CD4-positive, alpha-beta T cell (primary cell): ENCODE measurements around the gene OGDHL. TPM values are rescaled to one million over a fixed set of nuclear protein-coding genes. Genes with fewer than 3 reads are reported as not detected.
"Not testable (repeated sequence)": the region's sequence is repeated elsewhere in the genome, so short reads cannot be mapped to it uniquely, and the experiment has no call there.

ENCODE experiments used
- ATAC-seq: fragments of 200-7000 bp; cut with Tn5 transposase; one replicate; pipeline ENCODE4 v1.10.0; 2022; ENCODE audit warnings: mild to moderate bottlenecking; ENCODE audit not compliant: poor library complexity
- CTCF ChIA-PET: fragments of 350-600 bp; sonication (Branson Sonifier 250); formaldehyde crosslinking; loops from one replicate; lab custom pipeline; 2021; ENCODE audit warnings: antibody characterized with exemption, inconsistent platforms; lab: Charles Lee
- POLR2A ChIA-PET: fragments of 350-600 bp; sonication (Branson Sonifier 250); formaldehyde crosslinking; loops from one replicate; lab custom pipeline; 2021; ENCODE audit warnings: antibody characterized with exemption, inconsistent platforms; lab: Charles Lee
- DNase-seq, 14 experiments: peaks; one replicate each; pipeline ENCODE4 v3.0.0-alpha.2; 2013 to 2020; ENCODE audit warnings: mixed read lengths in 2 of 14
- H3K27ac ChIP-seq, 2 donors: one replicate each; pipeline versions ENCODE4 v1.5.1 to v1.7.0; 2013; ENCODE audit warnings: low read length in 2 of 2, low read depth in 1 of 2, mild to moderate bottlenecking in 1 of 2
- H3K27me3 ChIP-seq, 2 experiments: 1 replicate in 1 of 2; 2 replicates in 1 of 2; pipeline versions ENCODE4 v1.6.1 to v1.7.0; 2013; ENCODE audit warnings: low read length in 2 of 2, control low read depth in 1 of 2, mild to moderate bottlenecking in 1 of 2, moderate library complexity in 1 of 2; ENCODE audit not compliant: insufficient read depth in 2 of 2, control insufficient read depth in 1 of 2
- H3K36me3 ChIP-seq: one replicate; pipeline ENCODE4 v1.6.1; 2013; ENCODE audit warnings: low read length, control low read depth; ENCODE audit not compliant: insufficient read depth
- H3K4me1 ChIP-seq: one replicate; pipeline ENCODE4 v1.6.1; 2013; ENCODE audit warnings: low read length, control low read depth; ENCODE audit not compliant: insufficient read depth
- H3K4me3 ChIP-seq: one replicate; pipeline ENCODE4 v1.5.1; 2013; ENCODE audit warnings: mild to moderate bottlenecking, low read length, moderate library complexity
- H3K9me3 ChIP-seq, 2 experiments: 1 replicate in 1 of 2; 2 replicates in 1 of 2; pipeline versions ENCODE4 v1.6.1 to v1.7.0; 2013; ENCODE audit warnings: low read length in 2 of 2, mild to moderate bottlenecking in 2 of 2, control low read depth in 1 of 2, moderate library complexity in 1 of 2; ENCODE audit not compliant: control insufficient read depth in 1 of 2, insufficient read depth in 1 of 2
- H3K27ac Mint-ChIP-seq: one replicate; pipeline ENCODE4 v1.8.0; 2020; ENCODE audit warnings: mixed read lengths
- H3K27me3 Mint-ChIP-seq: one replicate; pipeline ENCODE4 v1.8.0; 2021; ENCODE audit warnings: mixed read lengths
- H3K36me3 Mint-ChIP-seq: one replicate; pipeline ENCODE4 v1.8.0; 2021; ENCODE audit warnings: low read depth, mixed read lengths
- H3K4me1 Mint-ChIP-seq: one replicate; pipeline ENCODE4 v1.8.0; 2021; ENCODE audit warnings: low read depth, mixed read lengths
- H3K4me3 Mint-ChIP-seq: one replicate; pipeline ENCODE4 v1.8.0; 2020; ENCODE audit warnings: mild to moderate bottlenecking, mixed read lengths
- H3K9me3 Mint-ChIP-seq: one replicate; pipeline ENCODE4 v1.8.0; 2020; ENCODE audit warnings: mixed read lengths
- intact Hi-C, 2 experiments: fragments of 100-400 bp; cut with DNase I in 1 of 2; cut with micrococcal nuclease in 1 of 2; formaldehyde crosslinking; loops; one replicate each; pipeline versions ENCODE4 v1.15.1 to v1.9.0; 2023 to 2025; cut with DNase I, micrococcal nuclease
- total RNA-seq, 174 experiments: library from RNA in 2 of 174; stranded (reverse) in 2 of 174; gene quantifications; one replicate each; pipeline ENCODE4 v1.2.3 and lab custom pipeline; 2021 to 2026
- TF ChIP-seq, protein P1 (sequence below): fragments of 200-600 bp; IDR thresholded peaks from one replicate; pipeline ENCODE4 v1.8.0; 2022; ENCODE audit warnings: antibody characterized with exemption, mild to moderate bottlenecking

Gene OGDHL
- total RNA-seq, 2 experiments from 2014 or later = not detected

GRCh38 chr10:49775014-49775413, 12.9 kb upstream of the OGDHL start:
- no peaks in the 10 kb centered on the region for H3K4me1 ChIP-seq
- no peaks in the 10 kb centered on the region for H3K36me3 Mint-ChIP-seq
- intact Hi-C loops = no loop called here
- ChIA-PET CTCF (no interaction called here), POLR2A (no interaction called here)
- H3K9me3 ChIP-seq = peaks cover 0 to 4% of the 10 kb centered on the region in 2 experiments
- H3K36me3 ChIP-seq = no peaks in the 10 kb centered on the region
- no peaks in the 10 kb centered on the region for H3K9me3 Mint-ChIP-seq
- H3K27me3 ChIP-seq = peaks cover 0 to 2% of the 10 kb centered on the region in 2 experiments
- H3K27ac Mint-ChIP-seq = no peak overlapping the region
- TF ChIP-seq, protein P1, sequence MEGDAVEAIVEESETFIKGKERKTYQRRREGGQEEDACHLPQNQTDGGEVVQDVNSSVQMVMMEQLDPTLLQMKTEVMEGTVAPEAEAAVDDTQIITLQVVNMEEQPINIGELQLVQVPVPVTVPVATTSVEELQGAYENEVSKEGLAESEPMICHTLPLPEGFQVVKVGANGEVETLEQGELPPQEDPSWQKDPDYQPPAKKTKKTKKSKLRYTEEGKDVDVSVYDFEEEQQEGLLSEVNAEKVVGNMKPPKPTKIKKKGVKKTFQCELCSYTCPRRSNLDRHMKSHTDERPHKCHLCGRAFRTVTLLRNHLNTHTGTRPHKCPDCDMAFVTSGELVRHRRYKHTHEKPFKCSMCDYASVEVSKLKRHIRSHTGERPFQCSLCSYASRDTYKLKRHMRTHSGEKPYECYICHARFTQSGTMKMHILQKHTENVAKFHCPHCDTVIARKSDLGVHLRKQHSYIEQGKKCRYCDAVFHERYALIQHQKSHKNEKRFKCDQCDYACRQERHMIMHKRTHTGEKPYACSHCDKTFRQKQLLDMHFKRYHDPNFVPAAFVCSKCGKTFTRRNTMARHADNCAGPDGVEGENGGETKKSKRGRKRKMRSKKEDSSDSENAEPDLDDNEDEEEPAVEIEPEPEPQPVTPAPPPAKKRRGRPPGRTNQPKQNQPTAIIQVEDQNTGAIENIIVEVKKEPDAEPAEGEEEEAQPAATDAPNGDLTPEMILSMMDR = no peak
- no peak overlapping the region for H3K4me3 Mint-ChIP-seq
- H3K4me3 ChIP-seq = no peak overlapping the region
- peaks cover 59% of the 10 kb centered on the region for H3K27me3 Mint-ChIP-seq
- no peak for DNase-seq
- H3K27ac ChIP-seq = no peak overlapping the region
- H3K4me1 Mint-ChIP-seq = no peaks in the 10 kb centered on the region
- no peak for ATAC-seq

DNA sequence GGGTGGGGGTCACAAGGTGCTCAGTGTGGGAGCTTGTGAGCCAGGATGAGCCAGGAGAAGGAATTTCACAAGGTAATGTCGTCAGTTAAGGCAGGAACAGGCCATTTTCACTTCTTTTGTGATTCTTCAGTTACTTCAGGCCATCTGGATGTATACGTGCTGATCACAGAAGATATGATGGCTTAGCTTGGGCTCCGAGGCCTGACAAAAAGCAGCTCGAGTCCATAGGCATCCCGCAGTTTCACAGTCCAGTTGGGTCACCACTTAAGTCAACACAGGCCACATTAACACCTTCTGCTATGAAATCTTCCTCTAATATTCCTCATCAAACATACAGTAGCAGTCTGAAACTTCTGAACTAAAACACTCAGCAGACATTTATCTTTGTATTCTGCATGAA, 10.8 kb upstream of the OGDHL start:
- H3K36me3 ChIP-seq, H3K36me3 Mint-ChIP-seq, H3K4me3 ChIP-seq, ATAC-seq, H3K27ac Mint-ChIP-seq, POLR2A ChIA-PET, H3K4me3 Mint-ChIP-seq, H3K27ac ChIP-seq, CTCF ChIA-PET, DNase-seq, intact Hi-C loops, H3K4me1 ChIP-seq, H3K9me3 Mint-ChIP-seq, H3K4me1 Mint-ChIP-seq: not testable (repeated sequence)
- H3K9me3 ChIP-seq = peaks cover 0 to 14% of the 10 kb centered on the region in 2 experiments
- H3K27me3 Mint-ChIP-seq = peaks cover 53% of the 10 kb centered on the region
- peaks cover 12 to 15% of the 10 kb centered on the region in 2 experiments for H3K27me3 ChIP-seq

GRCh38 chr10:49771046-49771445, 8.9 kb upstream of the OGDHL start:
- H3K4me3 ChIP-seq, H3K36me3 ChIP-seq, H3K4me1 ChIP-seq, CTCF ChIA-PET, H3K9me3 Mint-ChIP-seq, H3K4me3 Mint-ChIP-seq, H3K27ac ChIP-seq, DNase-seq, H3K4me1 Mint-ChIP-seq, ATAC-seq, POLR2A ChIA-PET, intact Hi-C loops, H3K27ac Mint-ChIP-seq, H3K36me3 Mint-ChIP-seq: not testable (repeated sequence)
- peaks cover 58% of the 10 kb centered on the region for H3K27me3 Mint-ChIP-seq
- H3K27me3 ChIP-seq = peaks cover 19 to 24% of the 10 kb centered on the region in 2 experiments
- peaks cover 6 to 18% of the 10 kb centered on the region in 2 experiments for H3K9me3 ChIP-seq

GRCh38 chr10:49769692-49770091, 7.6 kb upstream of the OGDHL start:
- ATAC-seq = no peak
- peaks cover 61% of the 10 kb centered on the region for H3K27me3 Mint-ChIP-seq

More at GRCh38 chr10:49769692-49770091, 7.6 kb upstream of the OGDHL start:
- intact Hi-C loops = no loop called here
- Mint-ChIP-seq H3K9me3 (peaks cover 3% of the 10 kb centered on the region), H3K27ac (no peak overlapping the region), H3K4me1 (no peaks in the 10 kb centered on the region), H3K36me3 (no peaks in the 10 kb centered on the region), H3K4me3 (no peak overlapping the region)
- no peak for DNase-seq
- Histone ChIP-seq H3K4me3 (no peak overlapping the region), H3K27ac (no peak overlapping the region), H3K9me3 (peaks cover 6 to 18% of the 10 kb centered on the region in 2 experiments), H3K4me1 (no peaks in the 10 kb centered on the region), H3K36me3 (no peaks in the 10 kb centered on the region), H3K27me3 (peaks cover 19 to 24% of the 10 kb centered on the region in 2 experiments)
- TF ChIP-seq, protein P1 = no peak
- ChIA-PET POLR2A (no interaction called here), CTCF (no interaction called here)
